H1 (cell line): Measurements from ENCODE around the gene HSD17B10. TPM values are rescaled to one million over a fixed set of nuclear protein-coding genes. Genes with fewer than 3 reads are reported as not detected.

Experiments
- CTCF ChIA-PET: fragments of 300-600 bp; sonication (Branson Sonifier 250); formaldehyde crosslinking; loops from one replicate; lab custom pipeline; 2021; ENCODE audit not compliant: partially characterized antibody; lab: Charles Lee
- POLR2A ChIA-PET: fragments of 300-600 bp; sonication (Branson Sonifier 250); formaldehyde crosslinking; loops from one replicate; lab custom pipeline; 2021; ENCODE audit warnings: inconsistent platforms; ENCODE audit not compliant: partially characterized antibody; lab: Charles Lee
- DNase-seq, 2 experiments: peaks; one replicate each; pipeline versions ENCODE4 v3.0.0 to v3.0.0-alpha.2; 2010 to 2022; ENCODE audit warnings: low spot score in 2 of 2, low read depth in 1 of 2, mixed read lengths in 1 of 2
- FAIRE-seq: peaks from 2 replicates; lab custom pipeline; 2011; peaks lifted over from hg19 to GRCh38; lab: Jason Lieb, UNC
- H2AFZ ChIP-seq: 2 replicates; pipeline ENCODE4 v1.8.1; 2012; ENCODE audit warnings: low read length, inconsistent platforms
- H2AK5ac ChIP-seq: 2 replicates; pipeline ENCODE4 v1.6.1; 2013; ENCODE audit warnings: low read depth, low read length
- H2BK120ac ChIP-seq: replicated peaks from 2 replicates; pipeline ENCODE3; 2013; ENCODE audit warnings: low read depth, low read length, inconsistent platforms
- H2BK12ac ChIP-seq: 2 replicates; pipeline ENCODE4 v1.6.1; 2013; ENCODE audit warnings: low read depth, low read length
- H2BK15ac ChIP-seq: 2 replicates; pipeline ENCODE4 v1.6.1; 2013; ENCODE audit warnings: low read length
- H2BK20ac ChIP-seq: 2 replicates; pipeline ENCODE4 v1.6.1; 2013; ENCODE audit warnings: low read length
- H2BK5ac ChIP-seq: 2 replicates; pipeline ENCODE4 v1.6.1; 2013; ENCODE audit warnings: low read depth, low read length
- H3K14ac ChIP-seq: 2 replicates; pipeline ENCODE4 v1.6.1; 2013; ENCODE audit warnings: inconsistent platforms; ENCODE audit not compliant: insufficient read length
- H3K18ac ChIP-seq: 2 replicates; pipeline ENCODE4 v1.6.1; 2013; ENCODE audit warnings: low read length; ENCODE audit errors: extremely low read depth
- H3K23ac ChIP-seq: 2 replicates; pipeline ENCODE4 v1.6.1; 2013; ENCODE audit warnings: inconsistent platforms; ENCODE audit not compliant: insufficient read length
- H3K23me2 ChIP-seq: 2 replicates; pipeline ENCODE4 v1.6.1; 2013; ENCODE audit warnings: low read depth, low read length
- H3K27ac ChIP-seq: 2 replicates; pipeline ENCODE4 v1.6.1; 2011; ENCODE audit warnings: low read depth, low read length, inconsistent platforms
- H3K27me3 ChIP-seq, 4 experiments: replicated peaks in 1 of 4; 1 replicate in 1 of 4; 2 replicates in 3 of 4; pipeline versions ENCODE4 v1.6.1 to v1.8.1; 2011 to 2013; ENCODE audit warnings: low read length in 3 of 4, mild to moderate bottlenecking in 3 of 4, inconsistent platforms in 2 of 4, mixed read lengths in 2 of 4, moderate library complexity in 1 of 4; ENCODE audit not compliant: control insufficient read depth in 3 of 4, insufficient read depth in 3 of 4; ENCODE audit errors: extremely low read depth in 1 of 4
- H3K36me3 ChIP-seq, 4 experiments: 2 replicates each; pipeline versions ENCODE4 v1.6.1 to v1.8.1; 2011 to 2013; ENCODE audit warnings: mild to moderate bottlenecking in 4 of 4, low read length in 3 of 4, moderate library complexity in 2 of 4, control low read depth in 1 of 4, inconsistent platforms in 1 of 4; ENCODE audit not compliant: insufficient read depth in 4 of 4, control insufficient read depth in 2 of 4
- H3K4ac ChIP-seq: replicated peaks from 2 replicates; pipeline ENCODE3; 2013; ENCODE audit warnings: low read length, low read depth, mixed read lengths, inconsistent platforms; ENCODE audit not compliant: insufficient read length
- H3K4me1 ChIP-seq, 4 experiments: replicated peaks in 1 of 4; 1 replicate in 1 of 4; 2 replicates in 3 of 4; pipeline versions ENCODE4 v1.6.1 to v1.8.1; 2011 to 2013; ENCODE audit warnings: low read length in 3 of 4, inconsistent platforms in 2 of 4, mixed read lengths in 1 of 4; ENCODE audit not compliant: insufficient read depth in 4 of 4, control insufficient read depth in 3 of 4
- H3K4me2 ChIP-seq, 2 experiments: 2 replicates each; pipeline versions ENCODE4 v1.6.1 to v1.8.1; 2011 to 2013; ENCODE audit warnings: low read depth in 2 of 2, low read length in 2 of 2, control low read depth in 1 of 2, inconsistent platforms in 1 of 2, mild to moderate bottlenecking in 1 of 2; ENCODE audit not compliant: insufficient read depth in 1 of 2
- H3K4me3 ChIP-seq, 4 experiments: fragments of 200-600, 300-600 bp in 1 of 4; sonication (generic), shearing (Covaris generic), sonication (Bioruptor Twin) in 1 of 4; 2 replicates each; pipeline versions ENCODE4 v1.5.1 to v1.8.1; 2011 to 2016; ENCODE audit warnings: low read length in 4 of 4, low read depth in 3 of 4, control low read depth in 2 of 4, inconsistent platforms in 2 of 4, mild to moderate bottlenecking in 2 of 4, mixed read lengths in 1 of 4, moderate library complexity in 1 of 4; ENCODE audit not compliant: insufficient read depth in 2 of 4; ENCODE audit errors: extremely low read depth in 1 of 4
- H3K56ac ChIP-seq: replicated peaks from 2 replicates; pipeline ENCODE3; 2013; ENCODE audit warnings: low read depth, mild to moderate bottlenecking, mixed read lengths, low read length, inconsistent platforms; ENCODE audit not compliant: insufficient read length
- H3K79me1 ChIP-seq: 2 replicates; pipeline ENCODE4 v1.6.1; 2013; ENCODE audit warnings: low read depth, low read length, control low read depth
- H3K79me2 ChIP-seq, 2 experiments: 2 replicates each; pipeline versions ENCODE4 v1.6.1 to v1.8.1; 2012 to 2013; ENCODE audit warnings: low read length in 2 of 2, mild to moderate bottlenecking in 2 of 2, inconsistent platforms in 1 of 2; ENCODE audit not compliant: insufficient read depth in 2 of 2, control insufficient read depth in 1 of 2
- H3K9ac ChIP-seq, 4 experiments: replicated peaks in 1 of 4; 1 replicate in 1 of 4; 2 replicates in 3 of 4; pipeline versions ENCODE4 v1.6.1 to v1.8.1; 2011 to 2013; ENCODE audit warnings: low read depth in 3 of 4, low read length in 3 of 4, control low read depth in 2 of 4, mild to moderate bottlenecking in 2 of 4, moderate library complexity in 2 of 4, inconsistent platforms in 1 of 4; ENCODE audit errors: extremely low read depth in 1 of 4
- H3K9me3 ChIP-seq, 2 experiments: 2 replicates each; pipeline versions ENCODE4 v1.6.1 to v1.8.1; 2012 to 2013; ENCODE audit warnings: mild to moderate bottlenecking in 2 of 2, moderate library complexity in 2 of 2, control low read depth in 1 of 2, inconsistent platforms in 1 of 2, low read depth in 1 of 2, low read length in 1 of 2, mixed read lengths in 1 of 2; ENCODE audit not compliant: insufficient read depth in 2 of 2
- H4K20me1 ChIP-seq, 2 experiments: replicated peaks in 1 of 2; 2 replicates each; pipeline versions ENCODE3 to v1.8.1; 2011 to 2013; ENCODE audit warnings: inconsistent platforms in 2 of 2, low read length in 2 of 2, mild to moderate bottlenecking in 1 of 2; ENCODE audit not compliant: insufficient read depth in 2 of 2, control insufficient read depth in 1 of 2
- H4K5ac ChIP-seq: 2 replicates; pipeline ENCODE4 v1.6.1; 2013; ENCODE audit warnings: low read length, low read depth, mixed read lengths, inconsistent platforms; ENCODE audit not compliant: insufficient read length
- H4K8ac ChIP-seq: 2 replicates; pipeline ENCODE4 v1.8.0; 2013; ENCODE audit warnings: mild to moderate bottlenecking, moderate library complexity, low read length, inconsistent platforms; ENCODE audit not compliant: insufficient read depth; ENCODE audit errors: extremely low read depth
- H4K91ac ChIP-seq: replicated peaks from 2 replicates; pipeline ENCODE3; 2013; ENCODE audit warnings: low read length, mixed read lengths, inconsistent platforms; ENCODE audit not compliant: insufficient read length
- BACH1 ChIP-seq: IDR thresholded peaks from 2 replicates; pipeline ENCODE4 v1.6.1; 2012; ENCODE audit warnings: low read length, improper control_type of control experiment
- CBX8 ChIP-seq: fragments of 300-800, 300-1000 bp; sonication (generic); IDR thresholded peaks from 2 replicates; pipeline ENCODE4 v1.7.1; 2016; ENCODE audit warnings: low read depth, low read length, borderline replicate concordance
- CREB1 ChIP-seq: IDR thresholded peaks from 2 replicates; pipeline ENCODE4 v1.6.1; 2012; ENCODE audit warnings: inconsistent platforms
- MAFK ChIP-seq: IDR thresholded peaks from 2 replicates; pipeline ENCODE4 v1.6.1; 2012; ENCODE audit warnings: low read depth, mild to moderate bottlenecking, improper control_type of control experiment, low read length
- RNF2 ChIP-seq: fragments of 200-900, 300-1000 bp; sonication (generic); IDR thresholded peaks from 2 replicates; pipeline ENCODE4 v1.7.1; 2016; ENCODE audit warnings: borderline replicate concordance, low read depth, mild to moderate bottlenecking, antibody characterized with exemption, low read length; ENCODE audit not compliant: poor library complexity, severe bottlenecking; ENCODE audit errors: missing control alignments
- WGBS, 2 experiments: shearing (Covaris generic) in 1 of 2; methylation state at CpG; one replicate each; pipeline versions ENCODE4 v1.1.6 to v1.1.7; 2013 to 2015; ENCODE audit warnings: low lambda C conversion rate in 2 of 2, mixed read lengths in 2 of 2, inconsistent platforms in 1 of 2, low coverage in 1 of 2, missing lambda C conversion rate in 1 of 2; ENCODE audit not compliant: insufficient replicate concordance in 2 of 2, insufficient coverage in 1 of 2, insufficient read length in 1 of 2; ENCODE audit errors: extremely low coverage in 1 of 2, missing lambda C conversion rate in 1 of 2; 5-methylcytosine and 5-hydroxymethylcytosine counted together
- polyA plus RNA-seq, 7 experiments: library from polyadenylated mRNA; depleted of rRNA in 3 of 7; stranded (reverse) in 5 of 7; unstranded in 2 of 7; fragments of >200 nt in 5 of 7; fragments of 200-250 nt in 2 of 7; gene quantifications; 1 replicate in 5 of 7; 2 replicates in 1 of 7; 4 replicates in 1 of 7; pipeline versions ENCODE4 v1.2.1 to v1.2.3, GENCODE V29; 2011 to 2013; ENCODE audit warnings: missing spikeins in 2 of 7, mixed read lengths in 2 of 7
- total RNA-seq: library from RNA; stranded (reverse); fragmentation: NEBNext Ultra II Directional; extraction: Animal tissue kit (Norgen Biotek cat#: 25700); gene quantifications from 2 replicates; pipeline ENCODE4 v1.2.1, GENCODE V29; 2021

Gene HSD17B10
- total and polyA plus RNA-seq, 2 of the 8 experiments (the other 6 are each of a cell fraction or from before 2014, with no cell fraction given): 114 to 236 TPM

DNA sequence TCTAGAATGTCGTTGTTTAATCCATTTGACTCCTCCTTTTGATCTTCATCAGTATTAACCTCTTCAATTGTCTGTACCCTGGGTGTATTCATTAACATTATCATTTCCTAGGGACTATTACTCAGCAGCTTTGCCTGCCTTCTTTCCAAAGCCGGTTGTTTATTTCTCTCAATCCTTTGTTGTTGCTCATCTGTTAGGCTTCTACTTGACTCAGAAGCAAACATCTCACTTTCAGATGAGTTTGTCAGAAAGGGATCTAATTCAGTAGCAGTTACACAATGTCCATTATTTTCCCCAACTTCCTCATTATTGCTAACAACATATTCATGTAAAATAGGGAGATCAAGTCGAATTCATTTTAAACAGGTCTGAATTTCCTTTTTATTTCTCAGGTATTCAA, 22.1 kb upstream of the HSD17B10 start:
- no peak overlapping the region for H3K4ac ChIP-seq
- no peaks in the 10 kb centered on the region for H3K4me1 ChIP-seq
- H4K5ac ChIP-seq: no peak overlapping the region
- no peaks in the 10 kb centered on the region for H3K9me3 ChIP-seq
- no peak overlapping the region for H3K56ac ChIP-seq
- H3K36me3 ChIP-seq: no peaks in the 10 kb centered on the region
- no peak overlapping the region for H3K14ac ChIP-seq
- no peak for TF ChIP-seq CBX8
- no peak for TF ChIP-seq BACH1
- no peak for TF ChIP-seq MAFK
- TF ChIP-seq CREB1: no peak
- TF ChIP-seq RNF2: no peak
- TF ChIP-seq, all 59 proteins: peak for 0
- H4K8ac ChIP-seq: no peak overlapping the region
- H3K18ac ChIP-seq: no peak overlapping the region
- WGBS, 2 experiments: 89% methylated on average over 3 of the region's 3 CpGs; no CpG with 5 or more reads in 1 of the 2 experiments
- no peak overlapping the region for H2AK5ac ChIP-seq
- H4K20me1 ChIP-seq: no peaks in the 10 kb centered on the region
- H2BK20ac ChIP-seq: no peak overlapping the region
- H3K79me1 ChIP-seq: no peaks in the 10 kb centered on the region
- H2BK120ac ChIP-seq: no peak overlapping the region
- no peaks in the 10 kb centered on the region for H3K27me3 ChIP-seq
- no peak overlapping the region for H2BK5ac ChIP-seq
- no peak overlapping the region for H3K23ac ChIP-seq
- no peaks in the 10 kb centered on the region for H3K23me2 ChIP-seq
- H2BK15ac ChIP-seq: no peak overlapping the region
- no peak overlapping the region for H2BK12ac ChIP-seq
- no peak overlapping the region for H3K27ac ChIP-seq
- H4K91ac ChIP-seq: no peak overlapping the region
- FAIRE-seq (no peak), DNase-seq (no peak)
- ChIA-PET POLR2A (interaction anchor here (0.6 kb wide), 1 partner anchor 377 kb away, joined by 3 read pairs; no protein-coding TSS in a partner anchor), CTCF (no interaction called here)
- no peaks in the 10 kb centered on the region for H3K79me2 ChIP-seq
- H3K9ac ChIP-seq: no peak overlapping the region
- no peak overlapping the region for H3K4me2 ChIP-seq
- no peak overlapping the region for H2AFZ ChIP-seq
- no peak overlapping the region for H3K4me3 ChIP-seq
